IgD-negative memory B cell (primary cell): ENCODE results near the gene MEFV. TPM values are rescaled to one million over a fixed set of nuclear protein-coding genes. Genes with fewer than 3 reads are reported as not detected.
"Not testable (repeated sequence)": the region's sequence is repeated elsewhere in the genome, so short reads cannot be mapped to it uniquely, and the experiment has no call there.

Source experiments
- H3K27ac Mint-ChIP-seq, 3 donors: one replicate each; pipeline ENCODE4 v1.8.0; 2020 to 2022; ENCODE audit warnings: mild to moderate bottlenecking in 3 of 3, mixed read lengths in 3 of 3, moderate library complexity in 1 of 3
- H3K27me3 Mint-ChIP-seq: one replicate; pipeline ENCODE4 v1.8.0; 2021; ENCODE audit warnings: mixed read lengths
- H3K36me3 Mint-ChIP-seq: one replicate; pipeline ENCODE4 v1.8.0; 2020; ENCODE audit warnings: mild to moderate bottlenecking, mixed read lengths
- H3K4me1 Mint-ChIP-seq, 3 donors: one replicate each; pipeline ENCODE4 v1.8.0; 2020 to 2022; ENCODE audit warnings: mixed read lengths in 3 of 3, mild to moderate bottlenecking in 1 of 3
- H3K4me3 Mint-ChIP-seq, 4 donors: one replicate each; pipeline ENCODE4 v1.8.0; 2020 to 2022; ENCODE audit warnings: mild to moderate bottlenecking in 4 of 4, mixed read lengths in 4 of 4, moderate library complexity in 3 of 4
- H3K9me3 Mint-ChIP-seq, 3 donors: one replicate each; pipeline ENCODE4 v1.8.0; 2020 to 2021; ENCODE audit warnings: mixed read lengths in 3 of 3, mild to moderate bottlenecking in 1 of 3
- polyA plus RNA-seq: library from polyadenylated mRNA; unstranded; fragments of 300-500 nt; fragmentation: Illumina TruSeq; gene quantifications from one replicate; pipeline ENCODE4 v1.2.3, GENCODE V29; 2021

MEFV gene
- polyA plus RNA-seq, 1 donor from 2014 or later, result not detected

- Mint-ChIP-seq H3K27ac (peak overlapping the region; percentile 91 to 98 (median 91)), H3K4me1 (peaks cover 19 to 22% (median 21%) of the 10 kb centered on the region in 3 donors), H3K9me3 (peaks cover 0 to 4% (median 3%) of the 10 kb centered on the region in 3 donors), H3K27me3 (no peaks in the 10 kb centered on the region), H3K4me3 (peak overlapping the region; percentile 88 to 99 (median 94)), H3K36me3 (peaks cover 10% of the 10 kb centered on the region)
Observed at GRCh38 chr16:3282103-3282729, 25.8 kb upstream of the MEFV start.

- H3K27ac Mint-ChIP-seq, result peak overlapping the region in 1 of 3 donors; percentile 91
Observed at GRCh38 chr16:3281222-3281820, 24.9 kb upstream of the MEFV start.

GRCh38 chr16:3276679-3277078, 20.2 kb upstream of the MEFV start:
- no peaks in the 10 kb centered on the region for H3K36me3 Mint-ChIP-seq
- H3K4me3 Mint-ChIP-seq, result peak overlapping the region in 1 of 4 donors; percentile 3

More at GRCh38 chr16:3281222-3281820, 24.9 kb upstream of the MEFV start:
- peaks cover 18 to 22% (median 19%) of the 10 kb centered on the region in 3 donors for H3K4me1 Mint-ChIP-seq
- H3K27me3 Mint-ChIP-seq, result no peaks in the 10 kb centered on the region
- H3K9me3 Mint-ChIP-seq, result peaks cover 0 to 2% (median 2%) of the 10 kb centered on the region in 3 donors
- H3K36me3 Mint-ChIP-seq, result peaks cover 7% of the 10 kb centered on the region
- peak overlapping the region; percentile 60 to 99 (median 92) for H3K4me3 Mint-ChIP-seq

GRCh38 chr16:3274947-3275346, 18.5 kb upstream of the MEFV start:
- Mint-ChIP-seq H3K36me3 (no peaks in the 10 kb centered on the region), H3K27me3 (no peaks in the 10 kb centered on the region), H3K4me3 (peak overlapping the region in 1 of 4 donors; percentile 38), H3K9me3 (peaks cover 0 to 5% (median 3%) of the 10 kb centered on the region in 3 donors), H3K27ac (no peak overlapping the region), H3K4me1 (peaks cover 0 to 4% (median 0%) of the 10 kb centered on the region in 3 donors)

More at GRCh38 chr16:3276679-3277078, 20.2 kb upstream of the MEFV start:
- Mint-ChIP-seq H3K4me1 (peaks cover 0 to 4% (median 0%) of the 10 kb centered on the region in 3 donors), H3K9me3 (peaks cover 0 to 5% (median 2%) of the 10 kb centered on the region in 3 donors), H3K27ac (no peak overlapping the region), H3K27me3 (no peaks in the 10 kb centered on the region)

GRCh38 chr16:3274490-3274889, 18.1 kb upstream of the MEFV start:
- Mint-ChIP-seq H3K27me3 (no peaks in the 10 kb centered on the region), H3K4me3 (no peak overlapping the region), H3K27ac (no peak overlapping the region), H3K9me3 (peaks cover 0 to 5% (median 4%) of the 10 kb centered on the region in 3 donors), H3K36me3 (no peaks in the 10 kb centered on the region), H3K4me1 (peaks cover 0 to 4% (median 0%) of the 10 kb centered on the region in 3 donors)

- H3K4me3 Mint-ChIP-seq, H3K9me3 Mint-ChIP-seq, H3K36me3 Mint-ChIP-seq, H3K27ac Mint-ChIP-seq, H3K27me3 Mint-ChIP-seq: not testable (repeated sequence)
- H3K4me1 Mint-ChIP-seq, result peaks cover 0 to 11% (median 6%) of the 10 kb centered on the region in 3 donors
Observed at GRCh38 chr16:3271281-3271680, 14.8 kb upstream of the MEFV start.

- not testable (repeated sequence) for H3K9me3 Mint-ChIP-seq, H3K36me3 Mint-ChIP-seq
- H3K4me1 Mint-ChIP-seq, result peaks cover 0 to 11% (median 6%) of the 10 kb centered on the region in 3 donors
Observed at GRCh38 chr16:3270718-3271117, 14.3 kb upstream of the MEFV start.

GRCh38 chr16:3268294-3268693, 11.9 kb upstream of the MEFV start:
- H3K36me3 Mint-ChIP-seq, result peaks cover 5% of the 10 kb centered on the region
- H3K4me1 Mint-ChIP-seq, result peaks cover 4 to 11% (median 10%) of the 10 kb centered on the region in 3 donors
- H3K27me3 Mint-ChIP-seq, result no peaks in the 10 kb centered on the region
- H3K27ac Mint-ChIP-seq, result peak overlapping the region in 1 of 3 donors; percentile 73
- peaks cover 0 to 6% (median 3%) of the 10 kb centered on the region in 3 donors for H3K9me3 Mint-ChIP-seq
- H3K4me3 Mint-ChIP-seq, result no peak overlapping the region

More at GRCh38 chr16:3270718-3271117, 14.3 kb upstream of the MEFV start:
- H3K4me3 Mint-ChIP-seq, H3K27ac Mint-ChIP-seq, H3K27me3 Mint-ChIP-seq: not testable (repeated sequence)

GRCh38 chr16:3266873-3267537, 10.6 kb upstream of the MEFV start:
- peak overlapping the region in 1 of 4 donors; percentile 74 for H3K4me3 Mint-ChIP-seq
- peaks cover 6 to 12% (median 11%) of the 10 kb centered on the region in 3 donors for H3K4me1 Mint-ChIP-seq
- peaks cover 5% of the 10 kb centered on the region for H3K36me3 Mint-ChIP-seq
- H3K27ac Mint-ChIP-seq, result peak overlapping the region in 1 of 3 donors; percentile 64
- H3K9me3 Mint-ChIP-seq, result peaks cover 0 to 6% (median 3%) of the 10 kb centered on the region in 3 donors
- H3K27me3 Mint-ChIP-seq, result no peaks in the 10 kb centered on the region

GRCh38 chr16:3264137-3265036, 8.0 kb upstream of the MEFV start:
- H3K36me3 Mint-ChIP-seq, result peaks cover 4% of the 10 kb centered on the region
- peaks cover 0 to 4% (median 3%) of the 10 kb centered on the region in 3 donors for H3K9me3 Mint-ChIP-seq
- no peaks in the 10 kb centered on the region for H3K27me3 Mint-ChIP-seq
- H3K4me1 Mint-ChIP-seq, result peaks cover 7 to 14% (median 11%) of the 10 kb centered on the region in 3 donors
- peak overlapping the region; percentile 77 to 99 (median 96) for H3K4me3 Mint-ChIP-seq
- H3K27ac Mint-ChIP-seq, result peak overlapping the region; percentile 57 to 96 (median 95)

- peaks cover 1% of the 10 kb centered on the region for H3K36me3 Mint-ChIP-seq
- H3K4me3 Mint-ChIP-seq, result peak overlapping the region; percentile 83 to 98 (median 92)
- peaks cover 0 to 4% (median 0%) of the 10 kb centered on the region in 3 donors for H3K9me3 Mint-ChIP-seq
- H3K4me1 Mint-ChIP-seq, result peaks cover 7 to 11% (median 7%) of the 10 kb centered on the region in 3 donors
- peak overlapping the region; percentile 26 to 96 (median 57) for H3K27ac Mint-ChIP-seq
- H3K27me3 Mint-ChIP-seq, result peaks cover 2% of the 10 kb centered on the region
Observed at GRCh38 chr16:3262517-3262916, 6.1 kb upstream of the MEFV start.

GRCh38 chr16:3259836-3260235, 3.4 kb upstream of the MEFV start:
- H3K27ac Mint-ChIP-seq, result no peak overlapping the region
- peaks cover 0 to 4% (median 0%) of the 10 kb centered on the region in 3 donors for H3K9me3 Mint-ChIP-seq
- peaks cover 0 to 9% (median 7%) of the 10 kb centered on the region in 3 donors for H3K4me1 Mint-ChIP-seq
- H3K27me3 Mint-ChIP-seq, result peaks cover 2% of the 10 kb centered on the region
- peaks cover under 1% of the 10 kb centered on the region for H3K36me3 Mint-ChIP-seq
- H3K4me3 Mint-ChIP-seq, result no peak overlapping the region

GRCh38 chr16:3256866-3257465, 533 bp upstream of the MEFV start:
- H3K27me3 Mint-ChIP-seq, result peaks cover 2% of the 10 kb centered on the region
- no peaks in the 10 kb centered on the region for H3K9me3 Mint-ChIP-seq
- no peak overlapping the region for H3K4me3 Mint-ChIP-seq
- H3K36me3 Mint-ChIP-seq, result no peaks in the 10 kb centered on the region
- no peak overlapping the region for H3K27ac Mint-ChIP-seq
- peaks cover 0 to 2% (median 2%) of the 10 kb centered on the region in 3 donors for H3K4me1 Mint-ChIP-seq

GRCh38 chr16:3254309-3254708, 2.1 kb downstream of the MEFV start:
- Mint-ChIP-seq H3K4me1 (no peaks in the 10 kb centered on the region), H3K36me3 (no peaks in the 10 kb centered on the region), H3K27ac (no peak overlapping the region), H3K9me3 (no peaks in the 10 kb centered on the region), H3K27me3 (peaks cover 2% of the 10 kb centered on the region), H3K4me3 (no peak overlapping the region)
